ENCODE data around the gene SLC44A1. TPM values are rescaled to one million over a fixed set of nuclear protein-coding genes. Genes with fewer than 3 reads are reported as not detected.

SLC44A1 gene
- total and polyA plus RNA-seq, 10 of the 15 experiments (the other 5 are each of a cell fraction or from before 2014, with no cell fraction given), result 2.4 to 21.2 (median 12.4) TPM

DNA sequence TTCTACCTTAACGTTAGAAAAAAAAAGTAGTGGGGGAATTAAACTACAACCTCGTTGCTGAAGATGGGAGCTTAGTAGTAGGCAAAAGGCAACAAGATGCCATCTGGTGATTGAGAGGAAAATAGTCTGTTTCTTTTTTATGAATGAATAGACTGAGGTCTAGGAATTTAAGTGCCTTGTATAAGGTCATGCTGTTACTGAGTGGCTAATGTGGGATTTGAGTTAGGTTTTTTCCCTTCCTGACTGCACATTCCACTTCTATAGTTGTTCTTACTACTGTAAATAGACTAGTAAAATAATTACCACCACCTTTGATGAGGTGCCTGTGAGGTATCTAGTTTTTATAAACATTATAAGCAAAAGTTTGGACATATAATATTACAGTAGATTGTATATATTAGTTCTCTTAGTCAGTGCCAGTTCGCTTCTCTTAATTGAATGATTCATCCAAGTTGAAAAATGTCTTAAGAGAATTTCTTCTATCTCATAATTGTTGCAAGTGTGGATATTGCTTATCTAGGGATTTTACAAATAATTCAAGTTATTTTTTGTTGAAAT lies 222.5 kb downstream of the SLC44A1 start (continued):
- TF ChIP-seq, protein P1, sequence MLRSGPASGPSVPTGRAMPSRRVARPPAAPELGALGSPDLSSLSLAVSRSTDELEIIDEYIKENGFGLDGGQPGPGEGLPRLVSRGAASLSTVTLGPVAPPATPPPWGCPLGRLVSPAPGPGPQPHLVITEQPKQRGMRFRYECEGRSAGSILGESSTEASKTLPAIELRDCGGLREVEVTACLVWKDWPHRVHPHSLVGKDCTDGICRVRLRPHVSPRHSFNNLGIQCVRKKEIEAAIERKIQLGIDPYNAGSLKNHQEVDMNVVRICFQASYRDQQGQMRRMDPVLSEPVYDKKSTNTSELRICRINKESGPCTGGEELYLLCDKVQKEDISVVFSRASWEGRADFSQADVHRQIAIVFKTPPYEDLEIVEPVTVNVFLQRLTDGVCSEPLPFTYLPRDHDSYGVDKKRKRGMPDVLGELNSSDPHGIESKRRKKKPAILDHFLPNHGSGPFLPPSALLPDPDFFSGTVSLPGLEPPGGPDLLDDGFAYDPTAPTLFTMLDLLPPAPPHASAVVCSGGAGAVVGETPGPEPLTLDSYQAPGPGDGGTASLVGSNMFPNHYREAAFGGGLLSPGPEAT (IDR thresholded peaks at IDR 0.05; ENCODE audit: low read depth), result no peak
- no peak for TF ChIP-seq YBX1 (IDR thresholded peaks at IDR 0.05)

DNA sequence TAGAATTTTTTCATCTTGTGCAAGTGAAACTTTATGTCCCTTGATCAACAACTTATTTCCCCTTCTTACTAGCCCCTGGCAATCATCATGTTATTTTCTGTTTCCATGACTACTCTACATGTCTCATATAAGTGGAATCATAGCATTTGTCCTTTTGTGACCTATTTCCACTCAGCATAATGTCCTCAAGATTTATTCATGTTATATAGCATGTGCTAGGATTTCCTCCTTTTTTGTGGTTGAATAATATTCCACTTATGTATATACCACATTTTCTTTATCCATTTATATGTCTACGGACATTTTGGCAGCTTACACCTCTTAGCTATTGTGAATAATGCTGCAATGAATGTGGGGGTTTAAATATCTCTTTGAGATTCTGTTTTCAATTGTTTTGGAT lies 224.4 kb downstream of the SLC44A1 start:
- no peak overlapping the region for H3K27ac ChIP-seq (ENCODE audit: control insufficient read depth, insufficient read depth)
- no peak for DNase-seq (ENCODE audit: low read depth, low spot score)
- peaks cover 0 to 7% of the 10 kb centered on the region in 2 experiments for H3K36me3 ChIP-seq (ENCODE audit: control insufficient read depth in 2 of 2, insufficient read depth in 2 of 2, low read length in 1 of 2)
- RAD21 ChIA-PET (ENCODE audit: unreplicated experiment), result interaction anchor here (1.6 kb wide), 1 partner anchor 19 kb away, joined by 3 read pairs; no protein-coding TSS in a partner anchor
- H3K79me2 ChIP-seq (ENCODE audit: control insufficient read depth, insufficient read depth, low read length), result no peaks in the 10 kb centered on the region
- CTCF ChIA-PET, result no interaction called here
- no peak for ATAC-seq
- no peaks in the 10 kb centered on the region for H3K9me3 ChIP-seq (replicated peaks; ENCODE audit: control insufficient read depth, insufficient read depth, low read length)
- no peaks in the 10 kb centered on the region for H4K20me1 ChIP-seq (ENCODE audit: control insufficient read depth, insufficient read depth)
- H3K27me3 ChIP-seq (replicated peaks in 1 of 2; ENCODE audit: control insufficient read depth in 2 of 2, insufficient read depth in 2 of 2, low read length in 1 of 2), result no peaks in the 10 kb centered on the region
- 96% methylated on average over 1 of the region's 1 CpG for WGBS (ENCODE audit: insufficient coverage, insufficient replicate concordance, low lambda C conversion rate, missing lambda C conversion rate)
- no peak overlapping the region for H2AFZ ChIP-seq (ENCODE audit: control insufficient read depth, low read depth, low read length)
- no peak overlapping the region for H3K4me2 ChIP-seq (ENCODE audit: control insufficient read depth, insufficient read depth)
- in situ Hi-C loops (cut with MboI), result no loop called here
- SMC1A ChIA-PET (ENCODE audit: uncharacterized antibody, unreplicated experiment), result no interaction called here
- no peaks in the 10 kb centered on the region for H3K4me1 ChIP-seq (ENCODE audit: control insufficient read depth, insufficient read depth, low read length)
- intact Hi-C loops (cut with micrococcal nuclease; ENCODE audit: unreplicated experiment), result no loop called here
- FAIRE-seq, result no peak
- H3K9ac ChIP-seq (ENCODE audit: control insufficient read depth, insufficient read depth, low read length), result no peak overlapping the region
- no TSS peak for BruUV-seq (replicated peaks)
- POLR2A ChIA-PET, result no interaction called here
- TF ChIP-seq ZBTB11 (CRISPR knock-in tag; IDR thresholded peaks at IDR 0.05) (no peak), SMARCA5 (IDR thresholded peaks at IDR 0.05) (no peak)
- TF ChIP-seq, protein P2, sequence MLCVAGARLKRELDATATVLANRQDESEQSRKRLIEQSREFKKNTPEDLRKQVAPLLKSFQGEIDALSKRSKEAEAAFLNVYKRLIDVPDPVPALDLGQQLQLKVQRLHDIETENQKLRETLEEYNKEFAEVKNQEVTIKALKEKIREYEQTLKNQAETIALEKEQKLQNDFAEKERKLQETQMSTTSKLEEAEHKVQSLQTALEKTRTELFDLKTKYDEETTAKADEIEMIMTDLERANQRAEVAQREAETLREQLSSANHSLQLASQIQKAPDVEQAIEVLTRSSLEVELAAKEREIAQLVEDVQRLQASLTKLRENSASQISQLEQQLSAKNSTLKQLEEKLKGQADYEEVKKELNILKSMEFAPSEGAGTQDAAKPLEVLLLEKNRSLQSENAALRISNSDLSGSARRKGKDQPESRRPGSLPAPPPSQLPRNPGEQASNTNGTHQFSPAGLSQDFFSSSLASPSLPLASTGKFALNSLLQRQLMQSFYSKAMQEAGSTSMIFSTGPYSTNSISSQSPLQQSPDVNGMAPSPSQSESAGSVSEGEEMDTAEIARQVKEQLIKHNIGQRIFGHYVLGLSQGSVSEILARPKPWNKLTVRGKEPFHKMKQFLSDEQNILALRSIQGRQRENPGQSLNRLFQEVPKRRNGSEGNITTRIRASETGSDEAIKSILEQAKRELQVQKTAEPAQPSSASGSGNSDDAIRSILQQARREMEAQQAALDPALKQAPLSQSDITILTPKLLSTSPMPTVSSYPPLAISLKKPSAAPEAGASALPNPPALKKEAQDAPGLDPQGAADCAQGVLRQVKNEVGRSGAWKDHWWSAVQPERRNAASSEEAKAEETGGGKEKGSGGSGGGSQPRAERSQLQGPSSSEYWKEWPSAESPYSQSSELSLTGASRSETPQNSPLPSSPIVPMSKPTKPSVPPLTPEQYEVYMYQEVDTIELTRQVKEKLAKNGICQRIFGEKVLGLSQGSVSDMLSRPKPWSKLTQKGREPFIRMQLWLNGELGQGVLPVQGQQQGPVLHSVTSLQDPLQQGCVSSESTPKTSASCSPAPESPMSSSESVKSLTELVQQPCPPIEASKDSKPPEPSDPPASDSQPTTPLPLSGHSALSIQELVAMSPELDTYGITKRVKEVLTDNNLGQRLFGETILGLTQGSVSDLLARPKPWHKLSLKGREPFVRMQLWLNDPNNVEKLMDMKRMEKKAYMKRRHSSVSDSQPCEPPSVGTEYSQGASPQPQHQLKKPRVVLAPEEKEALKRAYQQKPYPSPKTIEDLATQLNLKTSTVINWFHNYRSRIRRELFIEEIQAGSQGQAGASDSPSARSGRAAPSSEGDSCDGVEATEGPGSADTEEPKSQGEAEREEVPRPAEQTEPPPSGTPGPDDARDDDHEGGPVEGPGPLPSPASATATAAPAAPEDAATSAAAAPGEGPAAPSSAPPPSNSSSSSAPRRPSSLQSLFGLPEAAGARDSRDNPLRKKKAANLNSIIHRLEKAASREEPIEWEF (IDR thresholded peaks at IDR 0.05; ENCODE audit: insufficient replicate concordance, low read depth, low read length), result no peak
- H3K4me3 ChIP-seq, result no peak overlapping the region

Measured in GM12878 (cell line).